NCI-H82 (cell line): ENCODE results near the gene UPF3A.
"Not testable (repeated sequence)": the region's sequence is repeated elsewhere in the genome, so short reads cannot be mapped to it uniquely, and the experiment has no call there.

Source experiments
- DNase-seq: peaks from one replicate; lab custom pipeline; 2025; lab: John Stamatoyannopoulos, UW

The UPF3A gene

DNA sequence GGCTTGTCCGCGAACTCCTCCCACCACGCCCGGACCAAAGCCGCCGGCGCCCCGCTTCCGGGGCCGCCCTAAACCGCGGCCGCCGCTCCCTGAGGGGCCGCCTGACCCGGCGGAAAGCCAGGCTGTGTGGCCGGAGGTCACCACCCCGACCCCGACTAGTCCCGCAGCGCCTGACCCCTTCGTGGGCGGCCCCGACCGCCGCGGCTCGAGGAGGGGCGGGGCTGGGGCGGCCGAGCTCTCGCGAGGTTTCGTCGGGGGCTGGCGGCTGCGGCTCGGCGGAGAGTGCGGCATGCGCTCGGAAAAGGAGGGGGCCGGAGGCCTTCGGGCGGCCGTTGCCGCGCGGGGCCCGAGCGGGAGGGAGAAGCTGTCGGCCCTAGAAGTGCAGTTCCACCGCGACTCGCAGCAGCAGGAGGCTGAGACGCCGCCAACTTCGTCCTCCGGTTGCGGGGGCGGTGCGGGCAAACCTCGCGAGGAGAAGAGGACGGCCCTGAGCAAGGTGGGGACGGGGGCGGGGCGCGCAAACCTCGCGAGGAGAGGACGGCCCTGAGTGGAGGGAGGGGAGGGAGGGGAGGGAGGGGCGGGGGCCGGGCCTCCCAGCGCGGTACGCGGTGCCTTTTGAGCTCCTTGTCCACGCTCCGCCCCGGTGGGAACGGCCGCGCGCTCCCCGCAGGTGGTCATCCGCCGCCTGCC, at the start of gene UPF3A:
UPF3A (plus strand) TSS at position 251 of the 690 bp plus-strand sequence; CDS start at position 290, 39 bp downstream.
- peak; percentile 94 for DNase-seq

DNA sequence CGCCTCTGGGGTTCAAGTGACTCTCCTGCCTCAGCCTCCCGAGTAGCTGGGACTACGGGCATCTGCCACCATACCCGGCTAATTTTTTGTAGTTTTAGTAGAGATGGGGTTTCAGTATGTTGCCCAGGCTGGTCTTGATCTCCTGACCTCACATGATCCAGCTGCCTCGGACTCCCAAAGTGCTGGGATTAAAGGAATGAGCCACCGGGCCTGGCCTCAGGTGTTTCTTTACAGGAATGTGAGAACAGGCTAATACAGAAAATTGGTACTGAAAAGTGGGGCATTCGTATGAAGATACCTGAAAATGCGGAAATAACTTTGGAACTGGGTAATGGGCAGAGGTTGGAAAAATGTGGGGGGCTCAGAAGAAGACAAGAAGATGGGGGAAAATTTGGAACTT, 49.5 kb upstream of the UPF3A start:
- DNase-seq = no peak

DNA sequence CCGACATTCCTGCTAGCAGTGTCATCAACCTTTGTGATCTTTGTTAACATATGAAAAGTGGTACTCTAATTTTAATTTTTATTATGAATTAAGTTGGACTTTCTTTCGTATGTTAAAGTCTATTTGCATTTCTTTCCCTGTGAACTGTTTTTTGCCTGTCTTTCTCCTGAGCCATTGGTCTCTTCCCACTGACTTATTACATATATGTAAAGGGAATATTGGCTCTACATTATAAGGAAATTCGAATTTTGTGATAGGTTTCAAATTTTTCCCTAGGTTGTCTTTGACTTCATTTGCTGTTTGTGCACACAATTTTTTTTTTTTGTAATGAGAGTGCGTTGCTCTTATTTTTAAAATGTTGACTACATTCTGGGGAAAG, 47.1 kb upstream of the UPF3A start:
- peak; percentile 50 for DNase-seq

GRCh38 chr13:114234645-114235421, 46.6 kb upstream of the UPF3A start, which contains the start of gene CDC16:
Gene CDC16 (plus strand): TSS chr13:114234897. CDS start chr13:114235085, 188 bp downstream.
- peak; percentile 99 for DNase-seq

- DNase-seq = no peak
Observed at GRCh38 chr13:114235697-114236096, 45.7 kb upstream of the UPF3A start.

DNA sequence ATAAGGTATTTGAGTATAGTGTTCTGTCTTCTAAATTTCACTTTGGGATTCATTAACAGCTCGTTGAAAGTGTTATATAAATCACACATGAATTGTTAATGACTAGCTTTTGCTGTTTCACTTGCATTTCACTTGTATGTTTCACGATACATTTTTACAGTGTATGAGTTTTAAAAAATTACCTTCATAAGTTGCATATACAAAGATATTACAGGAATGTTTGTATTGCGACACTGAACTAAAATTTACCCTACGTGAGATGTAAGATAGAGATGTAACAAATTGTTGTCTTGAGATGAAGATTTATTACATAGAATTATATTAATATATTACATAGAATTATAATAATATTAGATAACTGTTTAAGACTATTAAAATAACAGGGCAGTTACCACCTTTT, 45.2 kb upstream of the UPF3A start:
- DNase-seq = no peak

DNA sequence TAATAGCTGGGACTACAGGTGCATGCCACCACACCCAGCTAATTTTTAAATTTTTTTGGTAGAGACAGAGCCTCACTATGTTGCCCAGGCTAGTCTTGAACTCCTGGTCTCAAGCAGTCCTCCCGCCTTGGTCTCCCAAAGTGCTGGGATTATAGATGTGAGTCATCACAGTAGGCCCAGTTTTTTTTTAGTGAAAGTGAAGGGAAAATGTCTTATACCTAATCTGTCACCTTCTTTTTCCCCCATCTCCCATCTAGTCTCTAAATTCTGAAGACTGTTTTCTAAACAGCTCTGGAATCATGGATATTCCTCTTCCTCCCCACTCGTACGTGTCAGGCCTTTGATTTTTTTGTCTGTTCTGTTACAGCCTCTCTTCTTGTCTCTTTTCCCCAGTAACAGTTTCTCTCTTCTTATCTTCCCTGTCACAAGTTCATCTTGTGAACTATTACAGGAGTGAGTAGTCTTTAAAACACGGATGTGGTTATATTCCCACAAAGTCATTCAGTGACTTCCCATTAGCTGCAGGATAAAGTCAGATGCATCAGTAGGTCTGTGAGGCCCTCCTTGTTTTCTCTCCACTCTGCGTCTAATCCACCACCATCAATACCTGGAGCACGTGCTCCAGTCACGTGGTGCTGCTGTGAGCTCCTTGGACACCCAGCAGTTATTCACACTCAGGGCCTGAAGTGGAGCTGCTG, 43.8 kb upstream of the UPF3A start:
- DNase-seq = no peak

GRCh38 chr13:114241918-114242317, 39.5 kb upstream of the UPF3A start:
- no peak for DNase-seq

DNA sequence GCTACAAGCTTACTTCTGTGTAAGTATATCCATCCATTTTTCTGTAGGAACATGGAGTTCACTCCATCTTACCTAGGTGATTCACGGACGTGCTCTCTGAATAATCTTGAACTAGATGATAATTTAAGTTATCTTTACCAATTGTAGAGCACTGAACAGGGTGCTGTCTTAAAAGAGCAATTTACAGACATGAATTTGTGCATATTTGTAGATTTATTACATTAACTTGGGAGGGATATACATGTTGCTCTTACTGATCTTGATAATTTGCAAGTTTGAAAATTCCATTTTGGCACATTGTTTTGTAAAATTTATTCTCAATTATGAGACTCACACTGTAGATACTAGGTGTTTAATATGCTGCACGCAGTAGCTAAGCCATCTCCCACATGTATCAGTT, 37.4 kb upstream of the UPF3A start:
- no peak for DNase-seq

DNA sequence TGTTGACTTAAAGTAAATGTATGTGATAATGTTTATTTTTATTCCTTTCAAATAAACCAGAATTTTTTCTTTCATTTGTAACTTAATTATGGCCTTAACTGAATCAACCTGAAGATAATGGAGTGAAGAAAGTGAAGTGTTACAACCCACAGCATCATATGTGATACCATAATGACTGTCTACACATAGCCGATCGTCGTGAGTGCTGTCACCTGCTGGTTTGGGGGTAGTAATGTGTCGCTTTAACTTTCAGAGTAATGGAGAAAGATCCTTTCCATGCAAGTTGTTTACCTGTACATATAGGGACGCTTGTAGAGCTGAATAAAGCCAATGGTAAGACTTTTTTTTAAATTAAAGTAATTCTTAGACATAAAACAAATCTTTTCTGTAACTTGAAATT, 36.8 kb upstream of the UPF3A start:
- DNase-seq = peak; percentile 14

GRCh38 chr13:114248011-114248410, 33.4 kb upstream of the UPF3A start:
- no peak for DNase-seq

- DNase-seq = peak; percentile 93
Observed at GRCh38 chr13:114249077-114249476, 32.3 kb upstream of the UPF3A start.

DNA sequence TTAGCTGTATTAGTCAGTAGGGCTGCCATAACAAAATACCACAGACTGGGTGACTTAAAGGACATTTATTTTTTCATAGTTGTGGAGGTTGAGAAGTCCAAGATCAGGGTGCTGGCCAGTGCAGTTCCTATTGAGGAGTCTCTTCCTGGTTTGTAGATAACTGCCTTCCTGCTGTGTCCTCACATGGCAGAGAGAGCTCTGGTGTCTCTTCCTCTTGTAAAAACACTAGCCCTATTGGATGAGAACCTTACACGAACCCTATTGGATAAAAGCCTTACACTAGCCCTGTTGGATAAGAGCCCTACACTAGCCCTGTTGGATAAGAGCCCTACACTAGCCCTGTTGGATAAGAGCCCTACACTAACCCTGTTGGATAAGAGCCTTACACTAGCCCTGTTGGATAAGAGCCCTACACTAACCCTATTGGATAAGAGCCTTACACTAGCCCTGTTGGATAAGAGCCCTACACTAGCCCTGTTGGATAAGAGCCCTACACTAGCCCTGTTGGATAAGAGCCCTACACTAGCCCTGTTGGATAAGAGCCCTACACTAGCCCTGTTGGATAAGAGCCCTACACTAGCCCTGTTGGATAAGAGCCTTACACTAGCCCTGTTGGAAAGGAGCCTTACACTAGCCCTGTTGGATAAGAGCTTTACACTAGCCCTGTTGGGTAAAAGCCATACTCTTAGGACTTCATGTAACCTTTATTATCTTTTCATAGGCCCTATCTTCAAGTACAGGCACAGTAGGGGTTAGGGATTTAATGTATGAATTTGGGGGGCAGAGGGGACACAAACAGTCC, 29.6 kb upstream of the UPF3A start:
- DNase-seq = not testable (repeated sequence)

DNA sequence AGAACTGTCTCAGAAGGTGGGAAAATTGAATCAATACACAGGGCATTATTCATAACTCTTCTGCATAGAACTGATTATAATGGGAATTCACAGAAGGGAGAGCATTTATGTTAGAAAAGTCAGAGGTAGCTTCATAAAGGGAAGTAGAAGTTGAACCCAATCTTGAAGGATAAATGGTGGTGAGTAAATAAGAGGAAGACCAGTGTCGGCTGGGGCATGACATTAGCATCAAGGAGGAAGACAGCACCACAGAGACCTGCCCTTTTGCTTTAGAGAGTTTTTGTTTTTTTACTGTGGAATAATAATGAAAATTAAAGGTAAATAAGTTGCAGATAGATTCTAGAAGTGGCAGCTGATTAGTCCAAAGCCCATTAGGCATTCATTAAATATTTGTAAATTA, 24.9 kb upstream of the UPF3A start:
- DNase-seq = no peak

- DNase-seq = no peak
Observed at GRCh38 chr13:114257014-114257413, 24.4 kb upstream of the UPF3A start.

DNA sequence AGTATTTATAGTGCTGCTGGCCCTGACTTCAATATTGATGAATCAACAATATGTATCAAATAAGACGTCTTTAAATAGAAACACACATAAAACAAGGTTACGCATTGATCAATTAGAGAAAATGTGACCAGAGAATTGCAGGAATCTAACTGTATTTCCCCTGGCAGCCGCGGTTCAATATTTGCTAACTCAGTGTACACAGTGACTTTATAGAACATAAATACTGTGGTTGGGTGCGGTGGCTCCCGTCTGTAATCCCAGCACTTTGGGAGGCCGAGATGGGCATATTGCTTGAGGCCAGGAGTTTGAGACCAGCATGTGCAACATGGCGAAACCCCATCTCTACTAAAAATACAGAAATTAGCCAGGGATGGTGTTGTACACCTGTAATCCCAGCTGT, 22.8 kb upstream of the UPF3A start:
- no peak for DNase-seq

GRCh38 chr13:114259374-114259773, 22.0 kb upstream of the UPF3A start:
- DNase-seq = no peak

GRCh38 chr13:114259974-114260373, 21.4 kb upstream of the UPF3A start:
- DNase-seq = no peak

DNA sequence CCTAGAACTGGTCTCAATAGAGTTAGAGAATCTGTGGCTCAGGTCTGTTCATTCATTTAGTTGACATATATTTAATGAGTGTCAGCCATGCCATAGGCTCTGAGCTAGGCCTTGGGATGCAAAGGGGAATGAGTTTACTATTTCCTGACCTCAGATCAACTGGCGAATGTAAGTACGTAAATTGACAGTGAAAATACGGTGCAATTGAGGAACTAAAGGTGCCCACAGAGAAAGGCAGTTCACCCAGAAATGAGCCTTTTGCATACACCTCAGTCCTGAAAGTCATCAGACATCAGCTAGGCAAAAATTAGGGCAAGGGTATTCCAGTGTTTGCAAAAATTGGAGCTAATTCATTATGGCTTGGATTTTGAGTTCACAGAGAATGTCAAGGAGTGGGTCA, 20.6 kb upstream of the UPF3A start:
- no peak for DNase-seq

- DNase-seq = no peak
Observed at GRCh38 chr13:114261328-114261965, 20.0 kb upstream of the UPF3A start.

DNA sequence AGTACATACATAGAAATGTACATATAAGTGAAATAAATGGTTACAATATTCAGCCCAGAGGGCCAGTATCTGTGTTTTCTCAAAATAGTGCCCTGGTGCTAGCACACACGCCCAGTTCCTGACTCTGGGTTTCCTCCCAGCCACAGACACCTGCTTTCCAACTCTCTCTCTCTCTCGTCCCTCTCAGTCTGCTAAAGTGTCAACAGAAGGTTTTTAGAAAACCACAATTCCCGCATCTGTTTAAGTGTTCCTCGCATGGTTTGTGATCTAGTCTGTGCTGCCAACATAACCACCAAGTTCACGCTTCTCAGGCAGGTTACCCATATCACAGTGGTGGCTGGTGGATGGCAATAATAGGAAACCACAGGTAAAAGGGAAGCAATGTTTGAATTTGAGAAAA, 17.8 kb upstream of the UPF3A start:
- no peak for DNase-seq

- not testable (repeated sequence) for DNase-seq
Observed at GRCh38 chr13:114264313-114264712, 17.1 kb upstream of the UPF3A start.
